Tibial nerve (tissue), 4 donors: ENCODE measurements around the gene ZSCAN31.

ENCODE experiments used
- EP300 ChIP-seq, 2 donors: sonication (generic); formaldehyde crosslinking; IDR thresholded peaks; one replicate each; pipeline ENCODE4 v1.6.1; 2017; ENCODE audit warnings: antibody characterized with exemption in 2 of 2, mild to moderate bottlenecking in 1 of 2
- POLR2A ChIP-seq, 2 donors: fragments of 450-650 bp; IDR thresholded peaks; one replicate each; pipeline ENCODE4 v1.6.1; 2017; ENCODE audit warnings: antibody characterized with exemption in 2 of 2, mild to moderate bottlenecking in 2 of 2, moderate library complexity in 2 of 2
- TF ChIP-seq, protein P1 (sequence below), 5 experiments: fragments of 200-600 bp in 3 of 5; fragments of 450-650 bp in 2 of 5; sonication (generic) in 3 of 5; IDR thresholded peaks; one replicate each; pipeline ENCODE4 v1.5.1; 2016 to 2019; ENCODE audit warnings: antibody characterized with exemption in 5 of 5, mild to moderate bottlenecking in 3 of 5, moderate library complexity in 2 of 5

- TF ChIP-seq POLR2A (IDR thresholded peaks at IDR 0.05) (no peak), EP300 (IDR thresholded peaks at IDR 0.05) (no peak)
- TF ChIP-seq, protein P1, sequence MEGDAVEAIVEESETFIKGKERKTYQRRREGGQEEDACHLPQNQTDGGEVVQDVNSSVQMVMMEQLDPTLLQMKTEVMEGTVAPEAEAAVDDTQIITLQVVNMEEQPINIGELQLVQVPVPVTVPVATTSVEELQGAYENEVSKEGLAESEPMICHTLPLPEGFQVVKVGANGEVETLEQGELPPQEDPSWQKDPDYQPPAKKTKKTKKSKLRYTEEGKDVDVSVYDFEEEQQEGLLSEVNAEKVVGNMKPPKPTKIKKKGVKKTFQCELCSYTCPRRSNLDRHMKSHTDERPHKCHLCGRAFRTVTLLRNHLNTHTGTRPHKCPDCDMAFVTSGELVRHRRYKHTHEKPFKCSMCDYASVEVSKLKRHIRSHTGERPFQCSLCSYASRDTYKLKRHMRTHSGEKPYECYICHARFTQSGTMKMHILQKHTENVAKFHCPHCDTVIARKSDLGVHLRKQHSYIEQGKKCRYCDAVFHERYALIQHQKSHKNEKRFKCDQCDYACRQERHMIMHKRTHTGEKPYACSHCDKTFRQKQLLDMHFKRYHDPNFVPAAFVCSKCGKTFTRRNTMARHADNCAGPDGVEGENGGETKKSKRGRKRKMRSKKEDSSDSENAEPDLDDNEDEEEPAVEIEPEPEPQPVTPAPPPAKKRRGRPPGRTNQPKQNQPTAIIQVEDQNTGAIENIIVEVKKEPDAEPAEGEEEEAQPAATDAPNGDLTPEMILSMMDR (IDR thresholded peaks at IDR 0.05) = no peak
Measured at GRCh38 chr6:28380381-28380780, 44.4 kb upstream of the ZSCAN31 start.
